Measurements from ENCODE around the gene NACC1. TPM values are rescaled to one million over a fixed set of nuclear protein-coding genes. Genes with fewer than 3 reads are reported as not detected.

Gene NACC1
- polyA plus RNA-seq, 3 donors: 29.1 to 38.3 (median 38.1) TPM

GRCh38 chr19:13098277-13099072 is 19.6 kb upstream of the NACC1 start:
- no peak for DNase-seq

- no peak for DNase-seq
Observed at GRCh38 chr19:13099073-13099999, 18.7 kb upstream of the NACC1 start.

- DNase-seq: no peak
Observed at GRCh38 chr19:13100031-13100588, 18.0 kb upstream of the NACC1 start.

GRCh38 chr19:13100841-13101589 is 17.0 kb upstream of the NACC1 start:
- no peak for DNase-seq

GRCh38 chr19:13101590-13102415 is 16.3 kb upstream of the NACC1 start:
- DNase-seq: no peak

- no peak for DNase-seq
Observed at GRCh38 chr19:13102416-13102665, 15.7 kb upstream of the NACC1 start.

- no peak for DNase-seq
Observed at GRCh38 chr19:13102666-13103580, 15.1 kb upstream of the NACC1 start, which contains the start of gene LYL1. TSS of gene LYL1 (minus strand) at chr19:13102858. CDS start at chr19:13101171, 1,687 bp downstream.

- no peak for DNase-seq
Observed at GRCh38 chr19:13103581-13104359, 14.3 kb upstream of the NACC1 start.

GRCh38 chr19:13104360-13104847 is 13.7 kb upstream of the NACC1 start:
- DNase-seq: no peak

GRCh38 chr19:13104848-13105711 is 13.0 kb upstream of the NACC1 start:
- no peak for DNase-seq

GRCh38 chr19:13109361-13110098 is 8.5 kb upstream of the NACC1 start:
- no peak for DNase-seq

GRCh38 chr19:13110099-13110610 is 7.9 kb upstream of the NACC1 start:
- DNase-seq: no peak

- DNase-seq: no peak
Observed at GRCh38 chr19:13112555-13112954, 5.5 kb upstream of the NACC1 start.

- no peak for DNase-seq
Observed at GRCh38 chr19:13115936-13116281, 2.2 kb upstream of the NACC1 start.

GRCh38 chr19:13116282-13117175 is 1.5 kb upstream of the NACC1 start, which contains the start of gene TRMT1:
TSS of gene TRMT1 (minus strand) at chr19:13116740. CDS start at chr19:13116399, 341 bp downstream.
- DNase-seq: peak; percentile 95

All from renal pelvis (tissue), 4 donors.